Stimulated activated naive B cell treated with anti-CD40 and anti-IgM and Interleukin-4, amounts not matched to agents 10 μg/mL and 1 μg/mL and 100 μg/mL, for 72 hours (primary cell): ENCODE results near the gene RPS6KB1.
"Not testable (repeated sequence)": the region's sequence is repeated elsewhere in the genome, so short reads cannot be mapped to it uniquely, and the experiment has no call there.

Experiments
- ATAC-seq, 2 donors: fragments of 150-1000 bp; cut with Tn5 transposase; replicated peaks; 2 replicates each; pipeline ENCODE4 v1.10.0; 2021; ENCODE audit warnings: moderate library complexity in 1 of 2
- DNase-seq: peaks from one replicate; pipeline ENCODE4 v3.0.0; 2021
- H3K27ac Mint-ChIP-seq: one replicate; pipeline ENCODE4 v1.8.0; 2022; ENCODE audit warnings: mild to moderate bottlenecking, mixed read lengths
- H3K27me3 Mint-ChIP-seq, 2 donors: one replicate each; pipeline ENCODE4 v1.8.0; 2022; ENCODE audit warnings: mixed read lengths in 2 of 2
- H3K36me3 Mint-ChIP-seq, 2 donors: one replicate each; pipeline ENCODE4 v1.8.0; 2022; ENCODE audit warnings: mixed read lengths in 2 of 2, mild to moderate bottlenecking in 1 of 2
- H3K4me1 Mint-ChIP-seq, 2 donors: one replicate each; pipeline ENCODE4 v1.8.0; 2022; ENCODE audit warnings: mixed read lengths in 2 of 2, mild to moderate bottlenecking in 1 of 2
- H3K4me3 Mint-ChIP-seq, 2 donors: one replicate each; pipeline ENCODE4 v1.8.0; 2022; ENCODE audit warnings: mild to moderate bottlenecking in 2 of 2, mixed read lengths in 2 of 2, moderate library complexity in 1 of 2
- H3K9me3 Mint-ChIP-seq, 2 donors: one replicate each; pipeline ENCODE4 v1.8.0; 2022; ENCODE audit warnings: mixed read lengths in 2 of 2, mild to moderate bottlenecking in 1 of 2

The RPS6KB1 gene

GRCh38 chr17:59975166-59975565 lies 82.2 kb downstream of the RPS6KB1 start:
- H3K36me3 Mint-ChIP-seq, H3K27me3 Mint-ChIP-seq, H3K27ac Mint-ChIP-seq, H3K9me3 Mint-ChIP-seq, H3K4me1 Mint-ChIP-seq, H3K4me3 Mint-ChIP-seq, ATAC-seq, DNase-seq: not testable (repeated sequence)

GRCh38 chr17:59996608-59997007 lies 103.7 kb downstream of the RPS6KB1 start:
- not testable (repeated sequence) for H3K4me1 Mint-ChIP-seq, H3K4me3 Mint-ChIP-seq, H3K36me3 Mint-ChIP-seq, H3K27me3 Mint-ChIP-seq, H3K9me3 Mint-ChIP-seq, H3K27ac Mint-ChIP-seq, DNase-seq, ATAC-seq
